ENCODE data around the gene DLEC1. TPM values are rescaled to one million over a fixed set of nuclear protein-coding genes. Genes with fewer than 3 reads are reported as not detected.

Gene DLEC1
- total and polyA plus RNA-seq, 7 donors = 0.01 to 0.09 (median 0.05) TPM; not detected in 2

DNA sequence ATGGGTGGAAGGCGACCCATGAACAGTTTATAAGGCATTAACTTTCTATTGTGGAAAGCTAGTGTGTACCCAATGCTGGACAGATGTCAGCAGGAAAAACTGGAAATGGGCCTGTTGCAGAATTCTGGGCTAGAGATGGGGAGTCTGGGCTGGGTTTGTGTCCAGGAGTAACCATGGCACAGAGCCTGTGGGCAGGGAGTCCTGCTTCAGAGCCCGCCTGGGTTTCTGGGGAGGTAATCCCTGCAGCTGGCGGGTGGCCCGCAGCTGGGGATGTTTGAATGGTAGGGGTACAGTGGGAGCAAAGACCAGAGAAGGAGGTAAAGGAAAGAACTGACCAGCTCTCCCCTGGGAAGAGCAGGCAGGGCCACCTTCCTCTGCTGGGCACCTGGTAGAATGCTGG, 72.2 kb downstream of the DLEC1 start:
- no peak overlapping the region for H3K27ac ChIP-seq
- TF ChIP-seq, protein P1, sequence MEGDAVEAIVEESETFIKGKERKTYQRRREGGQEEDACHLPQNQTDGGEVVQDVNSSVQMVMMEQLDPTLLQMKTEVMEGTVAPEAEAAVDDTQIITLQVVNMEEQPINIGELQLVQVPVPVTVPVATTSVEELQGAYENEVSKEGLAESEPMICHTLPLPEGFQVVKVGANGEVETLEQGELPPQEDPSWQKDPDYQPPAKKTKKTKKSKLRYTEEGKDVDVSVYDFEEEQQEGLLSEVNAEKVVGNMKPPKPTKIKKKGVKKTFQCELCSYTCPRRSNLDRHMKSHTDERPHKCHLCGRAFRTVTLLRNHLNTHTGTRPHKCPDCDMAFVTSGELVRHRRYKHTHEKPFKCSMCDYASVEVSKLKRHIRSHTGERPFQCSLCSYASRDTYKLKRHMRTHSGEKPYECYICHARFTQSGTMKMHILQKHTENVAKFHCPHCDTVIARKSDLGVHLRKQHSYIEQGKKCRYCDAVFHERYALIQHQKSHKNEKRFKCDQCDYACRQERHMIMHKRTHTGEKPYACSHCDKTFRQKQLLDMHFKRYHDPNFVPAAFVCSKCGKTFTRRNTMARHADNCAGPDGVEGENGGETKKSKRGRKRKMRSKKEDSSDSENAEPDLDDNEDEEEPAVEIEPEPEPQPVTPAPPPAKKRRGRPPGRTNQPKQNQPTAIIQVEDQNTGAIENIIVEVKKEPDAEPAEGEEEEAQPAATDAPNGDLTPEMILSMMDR (IDR thresholded peaks at IDR 0.05) = no peak
- intact Hi-C loops (cut with DNase I) = no loop called here
- no peaks in the 10 kb centered on the region for H3K9me3 ChIP-seq
- 81 to 86% (median 83%) methylated on average over 4 of the region's 4 CpGs for WGBS, 3 donors
- no peak overlapping the region for H3K4me3 ChIP-seq
- ATAC-seq (no peak), DNase-seq (no peak)
- no peaks in the 10 kb centered on the region for H3K36me3 ChIP-seq (ENCODE audit: insufficient read depth in 1 of 2, low read depth in 1 of 2)
- H3K4me1 ChIP-seq = no peaks in the 10 kb centered on the region
- no peaks in the 10 kb centered on the region for H3K27me3 ChIP-seq (ENCODE audit: insufficient read depth in 3 of 3, low read length in 2 of 3)

DNA sequence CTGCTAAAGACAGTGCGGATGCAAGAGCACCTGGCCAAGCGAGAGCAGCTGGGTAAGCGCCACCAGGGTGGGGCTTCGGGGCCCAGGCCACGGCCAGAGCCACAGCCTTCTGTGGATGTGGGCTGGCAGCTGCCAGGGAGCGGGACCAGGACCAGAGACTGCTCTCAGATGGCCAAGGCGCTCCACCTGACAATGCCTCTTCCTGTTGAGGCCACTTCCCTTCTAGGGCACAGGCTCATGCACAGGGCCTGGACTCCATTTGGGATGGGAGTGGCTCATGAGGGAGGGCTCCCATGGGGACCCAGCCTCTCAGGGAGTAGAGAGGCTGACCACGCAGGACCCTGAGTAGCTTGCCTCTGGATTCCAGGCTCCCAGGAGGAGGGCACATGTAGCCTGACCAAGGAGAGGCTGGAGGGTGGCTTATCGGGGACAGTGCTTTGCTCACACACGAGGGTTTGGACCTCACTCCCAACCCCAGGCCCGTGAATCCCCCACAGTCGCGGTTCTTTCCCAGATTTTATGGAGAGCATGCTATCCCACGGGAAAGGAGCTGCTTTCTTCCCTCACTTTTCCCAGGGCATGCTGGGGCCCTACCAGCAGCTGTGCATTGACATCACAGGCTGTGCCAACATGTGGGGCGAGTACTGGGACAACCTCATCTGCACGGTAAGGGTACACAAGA, 72.8 kb downstream of the DLEC1 start:
- no peaks in the 10 kb centered on the region for H3K36me3 ChIP-seq (ENCODE audit: insufficient read depth in 1 of 2, low read depth in 1 of 2)
- WGBS, 3 donors = 47 to 52% (median 47%) methylated on average over 15 to 16 of the region's 16 CpGs
- H3K4me1 ChIP-seq = no peaks in the 10 kb centered on the region
- intact Hi-C loops (cut with DNase I) = no loop called here
- DNase-seq = no peak
- TF ChIP-seq, protein P1 (IDR thresholded peaks at IDR 0.05) = no peak
- no peak overlapping the region for H3K4me3 ChIP-seq
- no peaks in the 10 kb centered on the region for H3K9me3 ChIP-seq
- no peaks in the 10 kb centered on the region for H3K27me3 ChIP-seq (ENCODE audit: insufficient read depth in 3 of 3, low read length in 2 of 3)
- ATAC-seq = peak in 2 of 4 donors; percentile 17 to 34
- no peak overlapping the region for H3K27ac ChIP-seq

DNA sequence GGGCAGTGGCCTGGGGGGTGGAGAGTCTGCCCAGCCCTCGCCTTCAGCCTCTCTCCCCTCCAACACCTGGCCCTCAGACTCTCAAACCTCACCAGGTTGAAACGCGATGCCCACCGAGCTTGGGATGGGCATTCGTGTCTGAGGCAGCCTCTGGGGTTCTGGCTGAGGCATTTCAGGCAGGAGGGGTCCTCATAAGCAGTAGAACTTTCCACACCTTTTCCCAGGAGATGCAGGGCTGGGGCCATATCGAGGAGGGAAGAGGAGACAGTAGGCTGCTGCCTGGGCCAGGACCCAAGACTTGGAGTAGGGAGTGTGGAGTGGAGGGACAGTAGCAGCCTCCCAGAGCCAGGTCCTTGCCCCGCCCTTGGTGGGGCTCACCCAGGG, 73.4 kb downstream of the DLEC1 start:
- 71 to 75% (median 72%) methylated on average over 7 of the region's 7 CpGs for WGBS, 3 donors
- no peak for ATAC-seq
- H3K27ac ChIP-seq = no peak overlapping the region
- DNase-seq = no peak
- H3K9me3 ChIP-seq = no peaks in the 10 kb centered on the region
- H3K27me3 ChIP-seq (ENCODE audit: insufficient read depth in 3 of 3, low read length in 2 of 3) = no peaks in the 10 kb centered on the region
- no peak overlapping the region for H3K4me3 ChIP-seq
- H3K36me3 ChIP-seq (ENCODE audit: insufficient read depth in 1 of 2, low read depth in 1 of 2) = no peaks in the 10 kb centered on the region
- TF ChIP-seq, protein P1 (IDR thresholded peaks at IDR 0.05) = no peak
- H3K4me1 ChIP-seq = no peaks in the 10 kb centered on the region
- intact Hi-C loops (cut with DNase I) = no loop called here

DNA sequence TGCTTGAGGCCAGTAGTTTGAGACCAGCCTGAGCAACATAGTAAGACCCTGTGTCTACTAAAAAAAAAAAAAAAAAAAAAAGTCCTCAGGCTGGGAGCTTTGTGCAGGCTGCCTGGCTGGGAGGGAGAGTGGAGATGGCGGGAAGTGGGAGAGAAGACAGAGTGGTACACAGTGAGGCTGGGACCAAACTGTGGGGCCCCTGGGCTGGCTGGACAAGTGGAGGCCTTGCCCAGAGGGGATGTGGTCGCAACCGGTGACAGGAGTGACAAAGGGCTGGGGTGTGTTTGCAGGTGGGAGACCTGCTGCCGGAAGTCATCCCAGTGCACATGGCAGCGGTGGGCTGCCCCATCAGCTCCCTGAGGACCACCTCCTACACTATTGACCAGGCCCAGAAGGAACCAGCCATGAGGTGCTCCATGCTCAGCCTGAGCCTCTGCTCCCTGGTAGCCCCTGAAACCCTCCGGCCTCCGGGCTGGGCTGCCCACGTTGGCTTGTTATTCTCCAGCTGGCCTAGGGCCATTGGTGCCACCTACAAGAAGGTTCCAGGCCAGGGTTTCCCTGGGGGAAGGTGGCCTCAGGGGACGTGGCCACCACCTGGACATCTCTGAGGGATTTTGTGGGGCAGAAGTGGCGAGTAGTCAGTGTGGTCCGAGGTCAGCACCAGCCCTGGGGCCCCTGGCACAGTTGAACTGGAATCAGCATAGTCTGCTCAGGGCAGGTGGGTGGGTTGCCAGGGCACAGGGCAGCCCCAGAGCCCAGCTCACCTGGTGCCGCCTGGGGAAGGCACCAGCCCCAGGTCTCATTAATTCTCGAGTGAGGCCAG, 75.3 kb downstream of the DLEC1 start:
- TF ChIP-seq, protein P1 (IDR thresholded peaks at IDR 0.05) = no peak
- H3K27ac ChIP-seq = no peak overlapping the region
- DNase-seq (no peak), ATAC-seq (no peak)
- WGBS, 3 donors = 85 to 92% (median 86%) methylated on average over 13 of the region's 13 CpGs
- no peaks in the 10 kb centered on the region for H3K4me1 ChIP-seq
- H3K27me3 ChIP-seq (ENCODE audit: insufficient read depth in 3 of 3, low read length in 2 of 3) = no peaks in the 10 kb centered on the region
- no peaks in the 10 kb centered on the region for H3K36me3 ChIP-seq (ENCODE audit: insufficient read depth in 1 of 2, low read depth in 1 of 2)
- intact Hi-C loops (cut with DNase I) = no loop called here
- H3K4me3 ChIP-seq = no peak overlapping the region
- no peaks in the 10 kb centered on the region for H3K9me3 ChIP-seq

Measured in psoas muscle (tissue), 8 donors.